A172 (cell line): ENCODE data around the gene IGLL5. TPM values are rescaled to one million over a fixed set of nuclear protein-coding genes. Genes with fewer than 3 reads are reported as not detected.
"Not testable (repeated sequence)": the region's sequence is repeated elsewhere in the genome, so short reads cannot be mapped to it uniquely, and the experiment has no call there.

Experiments
- DNase-seq: peaks from one replicate; pipeline ENCODE4 v3.0.0-alpha.2; 2015; ENCODE audit warnings: low spot score
- total RNA-seq: library from RNA; depleted of rRNA; stranded (reverse); fragments of >200 nt; shearing (Covaris generic); gene quantifications from 2 replicates; pipeline ENCODE4 v1.2.3, GENCODE V29; 2014

IGLL5 gene
- total RNA-seq, 1 experiment from 2014 or later, result not detected

DNA sequence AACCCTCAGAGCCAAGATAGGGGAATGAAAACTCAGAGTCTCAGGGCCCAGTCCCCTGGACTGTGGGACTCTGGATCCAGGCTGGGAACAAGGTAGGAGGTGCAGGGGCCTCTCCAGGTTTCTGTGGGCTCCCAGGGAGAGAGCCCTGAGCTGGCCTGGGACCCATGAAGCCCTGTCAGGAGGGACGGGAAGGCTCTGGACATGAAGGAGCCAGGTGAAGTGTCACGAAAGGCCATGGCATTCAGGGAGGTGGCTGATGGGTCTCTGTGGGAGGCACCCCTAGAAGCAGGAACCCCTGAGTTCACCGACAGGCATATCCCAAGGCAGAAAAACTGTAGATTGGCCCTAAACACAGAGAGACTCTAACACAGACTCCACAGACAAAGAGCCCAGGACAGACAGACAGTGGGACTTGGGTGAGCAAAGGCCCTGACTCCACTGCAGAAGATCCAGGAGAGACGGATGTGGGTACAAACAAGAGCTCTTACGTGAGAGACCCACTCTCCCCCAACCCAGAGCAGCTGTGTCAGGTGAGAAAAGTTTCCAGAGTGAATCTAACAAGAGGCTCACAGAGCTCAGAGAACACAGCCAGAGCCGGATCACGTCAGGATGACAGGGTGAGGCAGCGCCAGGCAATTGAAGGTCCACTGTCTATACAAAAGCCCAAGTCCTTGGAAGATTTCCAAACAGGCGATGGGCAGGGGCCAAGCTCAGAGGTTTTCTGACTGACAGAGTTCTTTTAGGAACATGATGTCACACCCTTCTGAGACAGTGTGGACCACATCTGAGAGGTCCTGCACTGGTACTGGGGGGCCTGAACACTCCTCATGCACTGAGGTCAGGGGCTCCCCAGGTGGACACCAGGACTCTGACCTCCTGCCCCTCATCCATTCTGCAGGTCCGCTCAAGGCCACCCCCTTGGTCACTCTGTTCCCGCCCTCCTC lies 27.4 kb downstream of the IGLL5 start:
- DNase-seq, result no peak

- no peak for DNase-seq
Observed at GRCh38 chr22:22915670-22916035, 28.0 kb downstream of the IGLL5 start.

DNA sequence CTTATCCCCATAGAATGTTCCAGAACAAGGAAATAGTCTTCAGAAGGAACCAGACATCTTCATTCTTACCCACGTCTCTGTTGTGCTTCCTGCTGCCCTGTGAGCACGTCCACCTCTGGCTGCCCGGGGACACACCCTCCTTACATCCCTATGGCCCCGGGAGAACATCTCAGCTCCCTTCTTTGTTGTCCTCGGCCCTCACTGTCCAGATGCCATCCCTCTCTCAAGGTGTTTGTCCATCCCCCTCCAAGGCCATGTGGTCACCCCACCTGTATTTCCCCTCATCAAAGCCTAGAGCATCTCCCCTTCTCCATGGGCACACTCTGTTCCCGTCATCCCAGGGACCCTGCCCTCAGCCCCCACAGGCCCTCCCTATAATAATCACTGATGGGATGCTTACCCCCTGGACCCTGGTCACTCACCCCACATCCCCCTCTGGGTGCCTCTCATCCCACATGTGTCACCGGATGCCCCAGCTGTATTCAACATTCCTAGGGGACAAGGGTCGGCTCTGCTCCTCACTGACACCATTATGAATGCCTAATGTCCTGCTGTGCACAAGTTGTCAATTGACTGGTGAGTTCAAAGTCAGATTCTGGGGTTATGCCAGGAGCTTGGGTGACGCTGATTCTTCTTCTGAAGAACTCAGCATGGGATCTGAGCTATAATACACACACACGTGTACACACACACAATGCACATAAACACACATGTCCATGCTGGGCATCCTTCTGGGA lies 28.8 kb downstream of the IGLL5 start:
- no peak for DNase-seq

DNA sequence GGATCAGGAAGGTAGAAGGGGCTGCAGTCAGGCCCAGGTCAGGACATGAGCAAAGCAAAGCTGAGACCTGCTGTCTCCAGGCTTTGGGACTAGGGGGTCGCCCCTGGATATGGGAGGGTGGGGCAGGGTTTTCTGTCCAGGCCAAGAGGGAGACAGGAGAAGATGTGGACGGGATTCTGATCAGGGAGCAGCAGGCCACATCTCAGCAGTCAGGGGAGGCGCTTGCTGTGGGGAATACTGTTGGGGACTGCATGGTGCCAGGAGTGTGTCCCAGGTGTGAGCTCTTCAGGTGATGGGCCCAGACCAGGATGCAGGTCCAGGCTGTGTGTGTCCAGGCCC lies 29.3 kb downstream of the IGLL5 start:
- no peak for DNase-seq

DNA sequence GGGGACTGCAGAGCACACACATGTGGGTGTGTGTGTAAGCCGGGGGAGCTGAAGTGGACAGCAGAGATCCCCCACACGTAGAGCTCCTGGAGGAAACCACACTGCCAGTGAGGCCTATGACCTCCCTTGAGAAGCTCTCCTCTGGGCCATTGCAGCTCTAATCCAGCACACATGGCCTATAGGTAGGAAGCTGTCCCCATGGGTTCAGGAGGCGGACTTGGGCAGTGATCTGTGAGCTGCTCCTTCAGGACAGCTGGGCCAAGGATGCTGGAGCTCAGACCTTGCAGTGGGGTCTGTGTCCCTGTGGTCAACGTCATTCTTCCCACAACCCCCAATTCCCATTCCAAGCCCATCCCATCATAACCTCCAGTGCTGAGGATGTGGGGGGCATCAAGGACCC lies 29.8 kb downstream of the IGLL5 start:
- no peak for DNase-seq

DNA sequence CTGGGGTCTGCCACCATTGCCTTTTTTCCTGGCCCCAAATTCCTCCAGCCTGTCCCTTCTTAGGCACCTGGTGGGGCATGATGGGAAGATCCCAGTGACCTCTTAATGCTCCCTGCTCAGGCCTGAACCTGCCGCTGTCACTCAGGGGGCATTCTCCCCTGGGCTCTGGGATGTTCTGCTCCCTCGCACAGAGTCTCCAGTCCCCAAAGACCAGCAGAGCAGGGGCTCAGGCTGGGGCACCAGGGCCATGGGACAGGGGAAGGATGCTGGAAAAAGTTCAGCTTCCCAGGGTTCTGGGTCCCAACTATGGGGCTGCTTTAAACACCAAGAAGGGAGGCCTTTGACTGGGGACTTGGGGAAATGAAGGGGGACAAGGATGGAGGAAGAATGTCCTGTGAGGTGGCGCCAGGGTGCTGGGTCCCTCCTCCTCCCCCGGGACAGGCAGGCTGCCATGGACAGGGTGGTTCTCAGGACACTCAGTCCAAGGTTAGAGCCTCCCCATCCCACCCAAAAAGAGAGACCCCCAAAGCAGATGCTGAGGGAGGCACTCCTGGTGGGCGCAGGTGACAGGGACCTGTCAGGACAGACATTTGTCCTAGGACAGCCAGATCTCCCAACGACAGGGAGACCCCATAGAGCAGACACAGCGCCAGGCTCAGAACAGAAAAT lies 30.8 kb downstream of the IGLL5 start:
- no peak for DNase-seq

DNA sequence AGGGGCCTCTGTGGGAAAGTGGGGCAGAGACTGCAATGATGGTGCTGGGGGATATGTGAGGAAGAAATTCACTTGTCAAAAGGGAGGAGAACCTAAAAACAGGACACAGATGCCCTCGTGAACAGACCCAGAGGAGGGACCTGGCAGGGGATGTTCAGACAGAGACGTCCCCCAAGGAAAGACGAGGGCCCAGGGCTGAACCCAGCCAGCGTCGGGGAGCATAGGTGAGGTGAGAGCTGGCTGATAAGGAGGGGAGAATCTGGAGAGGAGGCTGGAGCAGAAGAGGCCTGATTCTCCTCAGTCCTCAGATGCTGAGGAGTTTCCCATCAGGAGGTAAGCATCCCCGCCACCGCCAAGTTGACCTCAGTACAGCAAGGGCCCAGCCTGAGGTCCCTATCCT lies 31.4 kb downstream of the IGLL5 start:
- DNase-seq, result no peak

- DNase-seq, result no peak
Observed at GRCh38 chr22:22920104-22920654, 32.6 kb downstream of the IGLL5 start.

- no peak for DNase-seq
Observed at GRCh38 chr22:22920910-22921550, 33.4 kb downstream of the IGLL5 start.

DNA sequence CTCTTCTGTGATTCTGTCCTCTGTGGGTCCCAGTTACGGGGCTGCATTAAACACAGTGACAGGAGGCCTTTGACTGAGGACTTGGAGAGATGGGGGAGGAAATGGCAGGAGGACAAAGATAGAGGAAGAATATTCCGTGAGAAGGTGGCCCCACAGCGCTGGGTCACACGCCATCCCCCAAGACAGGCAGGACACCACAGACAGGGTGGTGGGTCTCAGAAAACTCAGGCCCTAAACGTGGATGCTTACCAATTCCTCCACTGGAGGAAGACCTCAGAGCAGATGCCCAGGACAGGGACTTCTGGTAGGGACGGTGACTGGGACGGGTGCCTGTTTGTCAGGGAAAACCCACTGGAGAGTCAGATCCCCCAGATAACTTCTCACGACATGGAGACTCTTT lies 34.0 kb downstream of the IGLL5 start:
- DNase-seq, result no peak

DNA sequence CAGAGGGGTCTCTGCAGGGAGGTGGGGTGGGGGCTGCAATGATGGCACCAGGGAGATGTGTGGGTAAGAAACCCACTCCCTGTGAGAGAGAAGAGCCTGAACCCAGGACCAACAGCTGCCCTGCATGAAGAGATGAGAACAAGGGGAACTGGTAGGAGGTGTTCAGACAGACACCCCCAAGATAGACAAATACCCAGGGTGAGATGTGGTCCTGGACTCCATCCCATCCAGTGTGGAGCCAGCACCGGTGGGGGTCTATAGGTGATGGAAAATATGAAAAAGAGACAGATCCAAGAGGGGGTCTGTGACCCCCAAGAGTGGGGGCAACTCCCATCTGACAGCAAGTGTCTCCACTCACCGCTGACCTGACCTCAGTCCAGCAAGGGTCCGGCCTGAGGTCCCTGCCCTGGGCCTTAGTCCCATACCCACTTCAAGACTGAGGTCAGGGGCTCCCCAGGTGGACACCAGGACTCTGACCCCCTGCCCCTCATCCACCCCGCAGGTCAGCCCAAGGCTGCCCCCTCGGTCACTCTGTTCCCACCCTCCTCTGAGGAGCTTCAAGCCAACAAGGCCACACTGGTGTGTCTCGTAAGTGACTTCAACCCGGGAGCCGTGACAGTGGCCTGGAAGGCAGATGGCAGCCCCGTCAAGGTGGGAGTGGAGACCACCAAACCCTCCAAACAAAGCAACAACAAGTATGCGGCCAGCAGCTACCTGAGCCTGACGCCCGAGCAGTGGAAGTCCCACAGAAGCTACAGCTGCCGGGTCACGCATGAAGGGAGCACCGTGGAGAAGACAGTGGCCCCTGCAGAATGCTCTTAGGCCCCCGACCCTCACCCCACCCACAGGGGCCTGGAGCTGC lies 34.7 kb downstream of the IGLL5 start:
- DNase-seq, result not testable (repeated sequence)

DNA sequence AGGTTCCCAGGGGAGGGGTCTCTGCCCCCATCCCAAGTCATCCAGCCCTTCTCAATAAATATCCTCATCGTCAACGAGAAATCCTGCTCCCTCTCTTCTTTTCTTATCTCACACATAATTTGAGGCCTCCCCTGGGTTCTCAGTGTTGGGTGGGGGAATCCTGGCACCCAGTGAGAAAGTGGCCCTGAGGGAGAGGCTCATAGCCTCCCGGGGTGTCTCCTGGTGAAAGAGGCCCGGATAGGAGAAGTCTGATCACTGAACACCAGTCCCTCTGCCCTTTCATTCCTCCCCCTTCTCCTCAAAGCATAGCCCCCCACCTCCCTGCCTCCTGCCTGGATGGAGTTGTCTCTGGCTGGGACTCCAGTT lies 35.3 kb downstream of the IGLL5 start:
- no peak for DNase-seq

DNA sequence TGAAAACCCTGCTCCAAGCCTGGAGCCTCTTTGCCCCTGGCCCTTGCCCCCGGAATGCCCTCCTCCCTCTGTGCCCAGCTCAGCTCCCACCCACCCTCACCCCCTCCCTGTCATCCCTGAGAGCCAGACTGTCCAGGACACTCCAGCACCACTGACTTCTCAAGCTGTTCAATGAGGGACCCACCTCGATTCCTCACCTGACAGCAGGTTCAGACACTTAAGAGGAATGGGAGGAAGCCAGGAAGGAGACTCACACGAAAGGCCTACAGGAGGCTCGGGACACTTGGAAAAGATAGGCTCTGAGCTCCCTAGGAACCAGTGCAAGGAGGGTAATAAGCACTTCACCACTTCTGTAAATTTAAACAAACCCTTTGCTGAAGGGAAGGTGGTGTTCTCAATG lies 35.8 kb downstream of the IGLL5 start:
- no peak for DNase-seq

GRCh38 chr22:22923930-22924329 lies 36.3 kb downstream of the IGLL5 start:
- no peak for DNase-seq

DNA sequence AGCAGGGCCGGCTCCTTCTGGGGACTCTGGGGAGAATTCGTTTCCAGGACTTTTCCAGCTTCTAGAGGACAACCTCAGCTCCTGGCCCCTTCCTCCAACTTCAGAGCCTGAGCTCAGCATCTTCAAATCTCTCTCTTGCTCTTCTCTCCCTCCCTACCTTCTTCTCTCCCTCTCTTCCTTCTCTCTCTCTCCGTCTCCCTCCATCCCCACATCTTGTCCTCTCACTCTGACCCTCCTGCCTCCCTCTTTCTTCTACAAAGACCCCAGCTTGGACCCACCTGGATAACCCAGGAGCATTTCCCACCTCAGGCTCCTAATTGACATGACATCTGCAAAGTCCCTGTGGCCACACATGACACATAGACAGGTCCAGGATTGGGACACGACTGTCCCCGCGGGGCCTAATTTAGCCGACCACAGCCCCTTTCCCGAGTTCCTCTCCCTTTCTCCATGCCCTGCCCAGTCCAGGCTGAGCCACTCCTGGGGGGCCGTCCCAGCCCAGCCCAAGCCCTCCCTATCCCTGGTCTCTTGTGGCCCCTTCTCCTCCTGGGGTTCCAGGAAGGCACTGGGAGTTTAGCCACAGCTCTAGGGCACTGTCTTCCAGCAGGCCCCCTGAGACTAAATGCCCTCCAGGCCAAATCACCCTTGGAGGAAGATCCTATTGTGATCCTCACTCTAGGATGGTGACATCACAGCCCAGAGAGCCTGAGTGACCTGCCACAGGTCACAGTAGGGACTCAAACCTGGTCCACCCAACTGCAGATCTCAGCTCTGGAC lies 36.9 kb downstream of the IGLL5 start:
- no peak for DNase-seq

DNA sequence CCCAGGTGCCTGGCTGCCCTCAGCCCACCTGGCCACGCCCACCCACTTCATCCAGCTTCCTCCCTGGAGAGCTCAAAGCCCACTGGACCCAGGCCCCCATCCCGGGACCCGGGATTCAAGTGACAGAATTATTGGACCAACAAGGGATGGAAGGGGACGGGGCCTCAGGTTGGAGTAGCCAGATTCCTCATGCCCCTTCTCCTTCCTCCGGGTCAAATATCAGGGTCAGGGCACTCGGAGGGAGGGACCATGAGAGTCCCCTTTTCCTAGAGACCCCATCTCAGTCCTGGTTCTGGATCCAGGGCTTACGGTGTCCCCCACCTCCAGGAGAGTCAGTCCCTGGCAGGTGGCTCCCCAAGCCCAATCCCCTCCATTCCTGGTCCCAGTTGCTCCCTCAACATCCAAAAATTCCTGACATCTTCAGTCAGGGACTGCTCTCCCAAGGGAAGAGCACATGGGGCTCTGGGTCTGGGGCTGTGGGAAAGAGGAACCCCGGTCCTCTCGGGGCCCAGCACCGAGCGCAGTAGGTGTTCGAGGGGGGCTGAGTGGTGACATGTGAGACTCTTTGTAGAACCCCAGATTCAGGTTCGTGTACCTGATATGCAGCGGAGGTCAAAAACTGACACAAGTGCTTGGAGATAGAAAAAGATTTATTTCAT lies 37.7 kb downstream of the IGLL5 start:
- no peak for DNase-seq

DNA sequence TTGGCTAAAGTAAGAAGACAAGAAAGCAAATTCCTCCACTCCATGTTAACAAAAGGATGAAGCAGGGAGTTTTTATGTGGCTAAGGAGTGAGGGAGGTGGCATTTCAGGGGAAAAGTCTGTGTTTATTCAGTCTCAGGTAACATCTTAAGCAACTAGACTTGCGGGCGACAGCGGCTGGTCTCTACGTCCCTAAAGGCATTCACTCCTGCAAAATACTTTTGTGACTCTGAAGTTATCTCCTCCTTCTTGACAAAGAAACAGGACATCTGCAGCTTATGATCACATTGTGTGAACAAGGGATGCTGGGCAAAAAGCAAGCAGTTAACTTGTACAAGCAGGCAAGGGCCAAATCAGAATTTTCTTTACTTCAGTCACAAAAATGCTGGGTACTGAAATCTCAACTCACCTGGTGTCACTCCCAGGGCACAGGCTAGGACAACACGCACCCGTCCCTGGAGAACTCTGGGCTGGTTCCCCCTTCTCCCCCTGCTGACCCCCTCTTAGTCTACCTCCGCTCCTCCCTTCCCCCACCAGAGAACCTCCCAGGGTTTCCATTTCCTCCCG lies 38.3 kb downstream of the IGLL5 start:
- no peak for DNase-seq

DNA sequence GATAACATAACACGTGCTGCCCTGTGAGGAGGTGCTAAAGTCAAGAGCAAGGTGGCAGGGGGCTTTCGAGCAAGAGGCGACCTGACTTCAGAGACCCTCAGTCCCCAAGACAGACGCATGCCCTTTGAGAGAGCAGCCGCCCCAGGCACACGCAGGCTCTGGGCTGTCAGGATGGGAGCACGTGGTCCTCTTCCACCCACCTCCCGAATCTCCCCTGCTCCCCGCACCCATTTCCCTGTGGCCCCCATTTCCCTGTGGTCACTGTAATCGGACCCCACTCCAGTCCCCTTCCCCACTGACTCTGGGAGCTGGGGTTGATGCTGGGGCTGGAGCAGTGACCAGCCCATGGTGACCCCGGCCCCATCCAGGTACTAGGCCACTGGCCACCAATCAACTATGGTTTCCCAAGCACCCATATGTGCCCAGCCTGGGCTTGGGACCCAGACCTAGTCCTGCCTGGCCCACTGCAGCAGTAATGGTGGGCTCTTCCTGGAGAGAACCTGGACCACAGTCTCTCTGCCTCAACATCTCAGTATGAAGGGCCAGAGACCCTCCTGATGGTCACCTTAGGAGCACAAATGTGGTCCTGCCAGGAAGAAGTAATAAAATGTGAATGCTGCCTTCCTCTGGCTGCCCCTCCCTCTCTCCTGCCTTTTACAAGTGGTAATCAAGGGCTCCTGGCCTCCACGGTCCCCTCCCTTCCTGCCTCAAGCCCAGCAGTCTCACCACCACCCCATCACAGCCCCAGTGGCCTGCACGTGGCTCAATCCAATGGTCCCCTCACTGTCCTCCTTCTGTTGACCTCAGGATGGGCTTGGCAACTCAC lies 39.0 kb downstream of the IGLL5 start:
- no peak for DNase-seq
